Lower leg skin (tissue), 4 donors: Measurements from ENCODE around the gene FAM229B. TPM values are rescaled to one million over a fixed set of nuclear protein-coding genes. Genes with fewer than 3 reads are reported as not detected.
"Not testable (repeated sequence)": the region's sequence is repeated elsewhere in the genome, so short reads cannot be mapped to it uniquely, and the experiment has no call there.

Experiments
- DNase-seq, 2 donors: peaks; one replicate each; pipeline ENCODE4 v3.0.0-alpha.2; 2019; ENCODE audit warnings: low spot score in 2 of 2
- H3K4me3 ChIP-seq: fragments of 200-600 bp; sonication (generic); 2 replicates; pipeline ENCODE4 v1.5.1; 2017; ENCODE audit warnings: mild to moderate bottlenecking, low read depth; ENCODE audit not compliant: poor library complexity, severe bottlenecking
- CTCF ChIP-seq, 3 donors: fragments of 450-650 bp; IDR thresholded peaks; one replicate each; pipeline ENCODE4 v1.5.1; 2016; ENCODE audit warnings: antibody characterized with exemption in 3 of 3, mild to moderate bottlenecking in 3 of 3, moderate library complexity in 2 of 3
- POLR2A ChIP-seq, 2 donors: fragments of 450-650 bp; IDR thresholded peaks; one replicate each; pipeline ENCODE4 v1.6.1; 2016 to 2017; ENCODE audit warnings: antibody characterized with exemption in 2 of 2, mild to moderate bottlenecking in 1 of 2, moderate library complexity in 1 of 2
- WGBS, 2 donors: methylation state at CpG; one replicate each; pipeline ENCODE4 v1.1.5; 2018; 5-methylcytosine and 5-hydroxymethylcytosine counted together
- intact Hi-C: fragments of 100-400 bp; cut with DNase I; formaldehyde crosslinking; loops from one replicate; pipeline ENCODE4 v1.15.0; 2023; ENCODE audit warnings: low total_unique reads
- total RNA-seq, 4 donors: library from RNA; depleted of rRNA; stranded (reverse); fragments of >200 nt; gene quantifications; one replicate each; pipeline ENCODE4 v1.1.0, GENCODE V29; 2016

FAM229B gene
- total RNA-seq, 4 donors from 2014 or later: 1.7 to 9.3 (median 7.4) TPM

- TF ChIP-seq CTCF (IDR thresholded peaks at IDR 0.05) (no peak), POLR2A (IDR thresholded peaks at IDR 0.05) (no peak)
- no peak overlapping the region for H3K4me3 ChIP-seq
- 73 to 90% methylated on average over 5 to 6 of the region's 6 CpGs for WGBS, 2 donors
- intact Hi-C loops: loop anchor here (5.0 kb wide), 1 partner anchor 342 kb away; no protein-coding TSS in a partner anchor
- no peak for DNase-seq
Measured at GRCh38 chr6:112049026-112049799, 38.2 kb upstream of the FAM229B start.

- H3K4me3 ChIP-seq: no peak overlapping the region
- no peak for DNase-seq
- TF ChIP-seq POLR2A (IDR thresholded peaks at IDR 0.05) (no peak), CTCF (IDR thresholded peaks at IDR 0.05) (no peak)
- intact Hi-C loops: loop anchor here (5.0 kb wide), 2 partner anchors 343 to 793 kb away; a partner anchor contains a TSS
- WGBS, 2 donors: 91 to 97% methylated on average over 7 of the region's 7 CpGs
Measured at GRCh38 chr6:112049996-112050395, 37.4 kb upstream of the FAM229B start.

- no peak for TF ChIP-seq POLR2A (IDR thresholded peaks at IDR 0.05)
- no peak for TF ChIP-seq CTCF (IDR thresholded peaks at IDR 0.05)
- intact Hi-C loops: loop anchor here (5.0 kb wide), 1 partner anchor 793 kb away; a partner anchor contains a TSS
- WGBS, 2 donors: 95 to 97% methylated on average over 5 of the region's 5 CpGs
Measured at GRCh38 chr6:112050429-112050828, 37.0 kb upstream of the FAM229B start.

GRCh38 chr6:112051251-112051740 is 36.1 kb upstream of the FAM229B start:
- WGBS, 2 donors: 86 to 89% methylated on average over 4 of the region's 4 CpGs
- intact Hi-C loops: loop anchor here (5.0 kb wide), 1 partner anchor 794 kb away; a partner anchor contains a TSS
- not testable (repeated sequence) for DNase-seq, H3K4me3 ChIP-seq

More at GRCh38 chr6:112050429-112050828, 37.0 kb upstream of the FAM229B start:
- DNase-seq: no peak
- no peak overlapping the region for H3K4me3 ChIP-seq

- no peak within 1 kb of the TSS for H3K4me3 ChIP-seq
- no peak for TF ChIP-seq CTCF (IDR thresholded peaks at IDR 0.05)
- no peak for TF ChIP-seq POLR2A (IDR thresholded peaks at IDR 0.05)
- DNase-seq: no peak
- 77 to 78% methylated on average over 12 of the region's 12 CpGs for WGBS, 2 donors
- intact Hi-C loops: loop anchor here (5.0 kb wide), 1 partner anchor 797 kb away; a partner anchor contains a TSS
Measured at GRCh38 chr6:112054001-112054400, 33.4 kb upstream of the FAM229B start, which contains the start of gene CCN6. CCN6 (plus strand) TSS chr6:112054104; CDS start chr6:112054358, 254 bp downstream.

GRCh38 chr6:112054555-112055190 is 32.7 kb upstream of the FAM229B start:
- WGBS, 2 donors: 32 to 43% methylated on average over 10 of the region's 10 CpGs
- no peak for TF ChIP-seq CTCF (IDR thresholded peaks at IDR 0.05)
- TF ChIP-seq POLR2A (IDR thresholded peaks at IDR 0.05): no peak

More at GRCh38 chr6:112054555-112055190, 32.7 kb upstream of the FAM229B start:
- H3K4me3 ChIP-seq: no peak overlapping the region
- no peak for DNase-seq
- intact Hi-C loops: loop anchor here (5.0 kb wide), 1 partner anchor 797 kb away; a partner anchor contains a TSS
